B cell (primary cell): ENCODE data around the gene KIF20B. TPM values are rescaled to one million over a fixed set of nuclear protein-coding genes. Genes with fewer than 3 reads are reported as not detected.

ENCODE experiments used
- ATAC-seq: fragments of 200-7000 bp; cut with Tn5 transposase; one replicate; pipeline ENCODE4 v1.10.0; 2021; ENCODE audit warnings: low read depth, mild to moderate bottlenecking, moderate number of reproducible peaks, moderate library complexity
- CTCF ChIA-PET: fragments of 350-600 bp; sonication (Branson Sonifier 250); formaldehyde crosslinking; loops from one replicate; lab custom pipeline; 2021; ENCODE audit warnings: antibody characterized with exemption, inconsistent platforms; lab: Charles Lee
- POLR2A ChIA-PET: fragments of 350-600 bp; sonication (Branson Sonifier 250); formaldehyde crosslinking; loops from one replicate; lab custom pipeline; 2021; ENCODE audit warnings: antibody characterized with exemption; lab: Charles Lee
- DNase-seq: peaks from one replicate; pipeline ENCODE4 v3.0.0; 2013
- H2AFZ ChIP-seq: 2 replicates; pipeline ENCODE4 v1.6.1; 2012; ENCODE audit warnings: mild to moderate bottlenecking, low read depth, low read length; ENCODE audit not compliant: insufficient read depth, poor library complexity, severe bottlenecking
- H3K27ac ChIP-seq, 2 donors: 1 replicate in 1 of 2; 2 replicates in 1 of 2; pipeline ENCODE4 v1.5.1; 2012 to 2013; ENCODE audit warnings: low read length in 2 of 2, mild to moderate bottlenecking in 2 of 2, moderate library complexity in 1 of 2
- H3K27me3 ChIP-seq, 4 experiments: fragments of 200-600 bp in 1 of 4; sonication (generic) in 1 of 4; replicated peaks in 1 of 4; 1 replicate in 2 of 4; 2 replicates in 2 of 4; pipeline versions ENCODE4 v1.6.1 to v1.7.0; 2013 to 2016; ENCODE audit warnings: low read length in 3 of 4, mild to moderate bottlenecking in 2 of 4, mixed read lengths in 1 of 4, moderate library complexity in 1 of 4; ENCODE audit not compliant: insufficient read depth in 4 of 4, control insufficient read depth in 3 of 4; ENCODE audit errors: control extremely low read depth in 1 of 4
- H3K36me3 ChIP-seq, 2 experiments: replicated peaks in 1 of 2; 1 replicate in 1 of 2; 2 replicates in 1 of 2; pipeline versions ENCODE4 v1.6.1 to v1.7.1; 2013; ENCODE audit warnings: low read length in 1 of 2; ENCODE audit not compliant: insufficient read depth in 2 of 2, control insufficient read depth in 1 of 2; ENCODE audit errors: control extremely low read depth in 1 of 2, extremely low read depth in 1 of 2
- H3K4me1 ChIP-seq, 2 donors: fragments of 200-600 bp in 1 of 2; sonication (generic) in 1 of 2; 1 replicate in 1 of 2; 2 replicates in 1 of 2; pipeline versions ENCODE4 v1.5.1 to v1.6.1; 2013 to 2017; ENCODE audit warnings: low read length in 2 of 2; ENCODE audit not compliant: control insufficient read depth in 2 of 2, insufficient read depth in 2 of 2
- H3K4me2 ChIP-seq: replicated peaks from 2 replicates; pipeline ENCODE3; 2012; ENCODE audit warnings: mild to moderate bottlenecking, low read depth, low read length; ENCODE audit not compliant: poor library complexity, severe bottlenecking
- H3K4me3 ChIP-seq, 5 experiments: fragments of 200-600 bp in 1 of 5; sonication (generic) in 1 of 5; 1 replicate in 3 of 5; 2 replicates in 2 of 5; pipeline versions ENCODE4 v1.5.1 to v1.7.0; 2011 to 2016; ENCODE audit warnings: low read length in 4 of 5, mild to moderate bottlenecking in 4 of 5, low read depth in 2 of 5, control low read depth in 1 of 5, moderate library complexity in 1 of 5; ENCODE audit not compliant: insufficient read depth in 1 of 5; ENCODE audit errors: control extremely low read depth in 1 of 5, extremely low read depth in 1 of 5
- H3K79me2 ChIP-seq: fragments of 200-600 bp; sonication (generic); one replicate; pipeline ENCODE4 v1.6.0; 2016; ENCODE audit warnings: low read length; ENCODE audit not compliant: control insufficient read depth, insufficient read depth
- H3K9ac ChIP-seq: fragments of 200-600 bp; sonication (generic); 2 replicates; pipeline ENCODE4 v1.6.1; 2017; ENCODE audit warnings: mild to moderate bottlenecking, low read length, moderate library complexity
- H3K9me3 ChIP-seq, 3 donors: one replicate each; pipeline versions ENCODE4 v1.6.1 to v1.7.1; 2013; ENCODE audit warnings: low read length in 2 of 3; ENCODE audit not compliant: control insufficient read depth in 2 of 3, insufficient read depth in 1 of 3; ENCODE audit errors: control extremely low read depth in 1 of 3
- H4K20me1 ChIP-seq: 2 replicates; pipeline ENCODE4 v1.6.0; 2012; ENCODE audit warnings: mild to moderate bottlenecking, low read length; ENCODE audit not compliant: insufficient read depth, control insufficient read depth, poor library complexity, severe bottlenecking
- H3K27ac Mint-ChIP-seq: one replicate; pipeline ENCODE4 v1.8.0; 2021; ENCODE audit warnings: mixed read lengths
- H3K27me3 Mint-ChIP-seq: one replicate; pipeline ENCODE4 v1.8.0; 2021; ENCODE audit warnings: mixed read lengths
- H3K4me1 Mint-ChIP-seq: one replicate; pipeline ENCODE4 v1.8.0; 2021; ENCODE audit warnings: mixed read lengths
- H3K4me3 Mint-ChIP-seq: one replicate; pipeline ENCODE4 v1.8.0; 2021; ENCODE audit warnings: mixed read lengths
- H3K9me3 Mint-ChIP-seq: one replicate; pipeline ENCODE4 v1.8.0; 2022; ENCODE audit warnings: mixed read lengths; ENCODE audit not compliant: insufficient read depth
- EZH2 ChIP-seq: IDR thresholded peaks from 2 replicates; pipeline ENCODE4 v1.6.1; 2012; ENCODE audit warnings: borderline replicate concordance, low read depth, mild to moderate bottlenecking, moderate library complexity, low read length; ENCODE audit not compliant: insufficient read depth, poor library complexity, severe bottlenecking
- WGBS: methylation state at CpG from one replicate; pipeline ENCODE4 v1.1.5; 2013; ENCODE audit warnings: missing lambda C conversion rate; ENCODE audit not compliant: insufficient coverage; 5-methylcytosine and 5-hydroxymethylcytosine counted together
- intact Hi-C: fragments of 100-400 bp; cut with micrococcal nuclease; formaldehyde crosslinking; loops from one replicate; pipeline ENCODE4 v1.10.0; 2022
- polyA plus RNA-seq: library from polyadenylated mRNA; depleted of rRNA; stranded (reverse); fragments of >200 nt; gene quantifications from 2 replicates; pipeline ENCODE4 v1.2.3, GENCODE V29; 2012
- total RNA-seq, 2 donors: library from RNA; stranded (reverse); fragments of 120-200 nt in 1 of 2; gene quantifications; 1 replicate in 1 of 2; 2 replicates in 1 of 2; pipeline versions ENCODE4 v1.2.3 to v1.2.4, GENCODE V29; 2013 to 2022
- TF ChIP-seq, protein P1 (sequence below): fragments of 200-600 bp; IDR thresholded peaks from one replicate; pipeline ENCODE4 v1.8.0; 2022; ENCODE audit warnings: antibody characterized with exemption, mild to moderate bottlenecking

Gene KIF20B
- total and polyA plus RNA-seq, 2 donors (not counting 1 experiment from before 2014, with no cell fraction given): 1.6 to 24.6 TPM

DNA sequence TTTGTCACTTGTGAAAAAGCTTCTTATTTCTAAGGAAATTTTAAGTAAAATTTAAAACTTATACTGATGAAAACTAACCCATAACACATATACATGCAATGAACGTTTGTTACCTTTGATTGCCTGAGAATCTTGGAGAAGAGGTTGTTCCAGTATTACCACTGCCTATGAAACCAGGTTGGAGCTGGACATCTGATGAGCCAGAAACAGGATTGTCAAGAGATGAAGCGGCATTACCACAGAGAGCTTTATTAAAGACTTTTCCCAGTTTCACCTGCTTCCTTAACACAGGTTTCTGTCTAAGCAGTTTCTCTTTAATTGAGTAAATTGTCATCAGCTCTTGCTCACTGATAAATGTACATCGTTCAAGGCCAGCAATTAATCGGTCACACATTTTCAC is 9.0 kb upstream of the KIF20B start:
- Histone ChIP-seq H2AFZ (no peak overlapping the region), H3K4me3 (no peak overlapping the region), H3K36me3 (no peaks in the 10 kb centered on the region), H3K9ac (no peak overlapping the region), H3K27me3 (no peaks in the 10 kb centered on the region), H4K20me1 (no peaks in the 10 kb centered on the region), H3K4me2 (no peak overlapping the region), H3K79me2 (no peaks in the 10 kb centered on the region), H3K27ac (no peak overlapping the region), H3K4me1 (no peaks in the 10 kb centered on the region), H3K9me3 (no peaks in the 10 kb centered on the region)
- Mint-ChIP-seq H3K9me3 (no peaks in the 10 kb centered on the region), H3K27me3 (no peaks in the 10 kb centered on the region), H3K27ac (no peak overlapping the region), H3K4me1 (peaks cover 3% of the 10 kb centered on the region), H3K4me3 (no peak overlapping the region)
- CTCF ChIA-PET: no interaction called here
- POLR2A ChIA-PET: no interaction called here
- TF ChIP-seq EZH2: no peak
- TF ChIP-seq, protein P1, sequence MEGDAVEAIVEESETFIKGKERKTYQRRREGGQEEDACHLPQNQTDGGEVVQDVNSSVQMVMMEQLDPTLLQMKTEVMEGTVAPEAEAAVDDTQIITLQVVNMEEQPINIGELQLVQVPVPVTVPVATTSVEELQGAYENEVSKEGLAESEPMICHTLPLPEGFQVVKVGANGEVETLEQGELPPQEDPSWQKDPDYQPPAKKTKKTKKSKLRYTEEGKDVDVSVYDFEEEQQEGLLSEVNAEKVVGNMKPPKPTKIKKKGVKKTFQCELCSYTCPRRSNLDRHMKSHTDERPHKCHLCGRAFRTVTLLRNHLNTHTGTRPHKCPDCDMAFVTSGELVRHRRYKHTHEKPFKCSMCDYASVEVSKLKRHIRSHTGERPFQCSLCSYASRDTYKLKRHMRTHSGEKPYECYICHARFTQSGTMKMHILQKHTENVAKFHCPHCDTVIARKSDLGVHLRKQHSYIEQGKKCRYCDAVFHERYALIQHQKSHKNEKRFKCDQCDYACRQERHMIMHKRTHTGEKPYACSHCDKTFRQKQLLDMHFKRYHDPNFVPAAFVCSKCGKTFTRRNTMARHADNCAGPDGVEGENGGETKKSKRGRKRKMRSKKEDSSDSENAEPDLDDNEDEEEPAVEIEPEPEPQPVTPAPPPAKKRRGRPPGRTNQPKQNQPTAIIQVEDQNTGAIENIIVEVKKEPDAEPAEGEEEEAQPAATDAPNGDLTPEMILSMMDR: no peak
- intact Hi-C loops: no loop called here
- no peak for ATAC-seq
- WGBS: 100% methylated on average over 3 of the region's 4 CpGs
- no peak for DNase-seq

DNA sequence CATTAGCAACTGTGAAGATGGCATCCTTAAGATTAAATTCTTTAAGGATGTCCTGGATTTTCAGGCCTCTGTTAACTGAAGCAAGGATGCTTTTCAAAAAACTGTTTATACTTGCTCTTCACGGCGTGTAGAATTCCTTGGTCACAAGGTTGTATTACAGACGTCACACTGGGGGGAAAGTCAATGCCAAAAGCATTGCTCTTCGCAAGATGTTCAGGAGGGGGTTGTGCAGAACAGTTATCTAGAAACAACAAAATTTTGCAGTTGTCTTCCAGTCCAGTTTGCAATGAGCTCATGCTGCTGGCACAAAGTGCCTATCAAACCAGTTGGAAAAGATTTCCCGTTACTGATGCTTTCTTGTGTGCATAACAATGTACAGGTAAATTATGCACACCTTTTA is 8.2 kb upstream of the KIF20B start:
- Histone ChIP-seq H2AFZ (no peak overlapping the region), H3K4me3 (no peak overlapping the region), H3K4me2 (no peak overlapping the region), H3K27me3 (no peaks in the 10 kb centered on the region), H3K4me1 (no peaks in the 10 kb centered on the region), H3K9me3 (no peaks in the 10 kb centered on the region), H3K36me3 (no peaks in the 10 kb centered on the region), H3K9ac (no peak overlapping the region), H4K20me1 (no peaks in the 10 kb centered on the region), H3K27ac (no peak overlapping the region), H3K79me2 (no peaks in the 10 kb centered on the region)
- TF ChIP-seq, protein P1: no peak
- TF ChIP-seq EZH2: no peak
- CTCF ChIA-PET: no interaction called here
- intact Hi-C loops: no loop called here
- 80% methylated on average over 3 of the region's 5 CpGs for WGBS
- Mint-ChIP-seq H3K27ac (no peak overlapping the region), H3K9me3 (no peaks in the 10 kb centered on the region), H3K4me1 (no peaks in the 10 kb centered on the region), H3K4me3 (no peak overlapping the region), H3K27me3 (no peaks in the 10 kb centered on the region)
- POLR2A ChIA-PET: no interaction called here
- no peak for ATAC-seq
- no peak for DNase-seq
